Neural cell (in vitro differentiated cells): ENCODE data around the gene DGKQ. TPM values are rescaled to one million over a fixed set of nuclear protein-coding genes. Genes with fewer than 3 reads are reported as not detected.
"Not testable (repeated sequence)": the region's sequence is repeated elsewhere in the genome, so short reads cannot be mapped to it uniquely, and the experiment has no call there.

Experiments used
- H2AFZ ChIP-seq: fragments of 200-600, 300-800 bp; sonication (generic), shearing (Covaris generic); 2 replicates; pipeline ENCODE4 v1.6.0; 2014; ENCODE audit warnings: low read depth, mild to moderate bottlenecking, antibody characterized with exemption, low read length, moderate library complexity
- H3F3A ChIP-seq: fragments of 200-600 bp; shearing (Covaris generic); 2 replicates; pipeline ENCODE4 v1.6.1; 2016; ENCODE audit warnings: mild to moderate bottlenecking, moderate library complexity, mixed read lengths, antibody characterized with exemption, low read length; ENCODE audit not compliant: insufficient read depth, poor library complexity, severe bottlenecking
- H3K27ac ChIP-seq: fragments of 200-600, 300-800 bp; sonication (generic), shearing (Covaris generic); 2 replicates; pipeline ENCODE4 v1.5.1; 2014; ENCODE audit warnings: mild to moderate bottlenecking, low read length, moderate library complexity
- H3K27me3 ChIP-seq: fragments of 300-800, 200-600 bp; sonication (generic), shearing (Covaris generic); 2 replicates; pipeline ENCODE4 v1.6.0; 2014; ENCODE audit warnings: mild to moderate bottlenecking, low read depth, low read length, moderate library complexity; ENCODE audit not compliant: insufficient read depth
- H3K36me3 ChIP-seq: fragments of 300-800, 200-600 bp; sonication (generic), shearing (Covaris generic); 2 replicates; pipeline ENCODE4 v1.5.1; 2014; ENCODE audit warnings: mild to moderate bottlenecking, antibody characterized with exemption, low read length, moderate library complexity; ENCODE audit not compliant: insufficient read depth
- H3K4me2 ChIP-seq: fragments of 300-800, 200-600 bp; sonication (generic), shearing (Covaris generic); 2 replicates; pipeline ENCODE4 v1.6.0; 2014; ENCODE audit warnings: mild to moderate bottlenecking, low read length
- H3K4me3 ChIP-seq: fragments of 300-800, 200-600 bp; sonication (generic), shearing (Covaris generic); 2 replicates; pipeline ENCODE4 v1.5.1; 2014; ENCODE audit warnings: mild to moderate bottlenecking, low read length, moderate library complexity
- H3K79me2 ChIP-seq: fragments of 200-600 bp; shearing (Covaris generic); replicated peaks from 2 replicates; pipeline ENCODE4 v1.6.0; 2014; ENCODE audit warnings: mild to moderate bottlenecking, low read length, moderate library complexity; ENCODE audit not compliant: insufficient read depth
- H3K9ac ChIP-seq: fragments of 300-800, 200-600 bp; sonication (generic), shearing (Covaris generic); 2 replicates; pipeline ENCODE4 v1.6.1; 2016; ENCODE audit warnings: mild to moderate bottlenecking, low read length, mixed read lengths
- H3K9me2 ChIP-seq: fragments of 200-600 bp; shearing (Covaris generic); 2 replicates; pipeline ENCODE4 v1.6.1; 2016; ENCODE audit warnings: mild to moderate bottlenecking, low read length, mixed read lengths; ENCODE audit not compliant: insufficient read depth
- H3K9me3 ChIP-seq: fragments of 200-600, 300-800 bp; sonication (generic), shearing (Covaris generic); 2 replicates; pipeline ENCODE4 v1.6.1; 2016; ENCODE audit warnings: mild to moderate bottlenecking, mixed run types, low read length, moderate library complexity, mixed read lengths
- H4K20me1 ChIP-seq: fragments of 200-600 bp; shearing (Covaris generic); 2 replicates; pipeline ENCODE4 v1.6.1; 2016; ENCODE audit warnings: mild to moderate bottlenecking, mixed run types; ENCODE audit not compliant: insufficient read depth
- CTCF ChIP-seq: fragments of 450-650 bp; IDR thresholded peaks from 2 replicates; pipeline ENCODE4 v1.5.1; 2014; ENCODE audit warnings: antibody characterized with exemption, mild to moderate bottlenecking, moderate library complexity; ENCODE audit not compliant: poor library complexity, severe bottlenecking
- EP300 ChIP-seq: fragments of 450-650 bp; conservative IDR thresholded peaks from 2 replicates; pipeline ENCODE4 v1.6.1; 2014; ENCODE audit warnings: antibody characterized with exemption, mild to moderate bottlenecking, moderate library complexity; ENCODE audit not compliant: poor library complexity, severe bottlenecking
- EZH2 ChIP-seq: fragments of 200-600, 300-800 bp; shearing (Covaris generic), sonication (generic); IDR thresholded peaks from 2 replicates; pipeline ENCODE4 v1.6.1; 2014; ENCODE audit warnings: antibody characterized with exemption, low read length, borderline replicate concordance, mild to moderate bottlenecking; ENCODE audit not compliant: insufficient read depth, poor library complexity, severe bottlenecking
- MXI1 ChIP-seq: fragments of 450-650 bp; conservative IDR thresholded peaks from 2 replicates; pipeline ENCODE4 v1.6.1; 2014; ENCODE audit warnings: antibody characterized with exemption, mild to moderate bottlenecking; ENCODE audit not compliant: poor library complexity, severe bottlenecking
- POLR2AphosphoS5 ChIP-seq: IDR thresholded peaks from 2 replicates; pipeline ENCODE4 v1.6.1; 2012
- RAD21 ChIP-seq: fragments of 450-650 bp; conservative IDR thresholded peaks from 2 replicates; pipeline ENCODE4 v1.6.1; 2014; ENCODE audit warnings: antibody characterized with exemption, mild to moderate bottlenecking, moderate library complexity
- REST ChIP-seq: IDR thresholded peaks from 2 replicates; pipeline ENCODE4 v1.6.1; 2012; ENCODE audit warnings: borderline replicate concordance
- SMC3 ChIP-seq: fragments of 450-650 bp; conservative IDR thresholded peaks from 2 replicates; pipeline ENCODE4 v1.6.1; 2014; ENCODE audit warnings: antibody characterized with exemption, mild to moderate bottlenecking, moderate library complexity; ENCODE audit not compliant: poor library complexity
- TAF1 ChIP-seq: IDR thresholded peaks from 2 replicates; pipeline ENCODE4 v1.6.1; 2012; ENCODE audit warnings: low read depth
- polyA plus RNA-seq: library from polyadenylated mRNA; depleted of rRNA; stranded (reverse); fragments of >200 nt; gene quantifications from 2 replicates; pipeline ENCODE4 v1.2.3, GENCODE V29; 2014

Gene DGKQ
- polyA plus RNA-seq, 1 donor from 2014 or later = 32.4 TPM

DNA sequence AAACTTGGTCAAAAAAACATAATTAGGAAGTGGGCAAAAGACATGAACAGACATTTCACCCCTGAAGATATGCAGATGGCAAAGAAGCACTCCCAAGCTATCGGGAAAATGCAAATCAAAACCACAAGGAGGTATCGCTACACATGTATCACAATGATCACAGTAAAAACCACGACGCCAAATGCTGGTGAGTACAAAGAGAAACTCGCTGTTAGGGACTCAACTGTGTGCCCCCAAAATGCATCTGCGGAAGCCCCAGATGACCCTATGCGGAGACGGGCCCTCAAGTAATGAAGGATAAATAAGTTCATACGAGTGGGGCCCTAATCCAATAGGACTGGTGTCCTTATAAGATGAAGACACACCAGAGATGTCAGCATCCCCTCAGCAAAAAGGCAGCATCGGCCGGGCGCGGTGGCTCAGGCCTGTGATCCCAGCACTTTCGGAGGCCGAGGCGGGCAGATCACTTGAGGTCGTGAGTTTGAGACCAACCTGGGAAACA is 51.5 kb downstream of the DGKQ start:
- no peak overlapping the region for H3K4me3 ChIP-seq
- H3K4me2 ChIP-seq = no peak overlapping the region
- H3K9me3 ChIP-seq = no peaks in the 10 kb centered on the region
- no peak overlapping the region for H3K9ac ChIP-seq
- H3K36me3 ChIP-seq = no peaks in the 10 kb centered on the region
- no peaks in the 10 kb centered on the region for H3K27me3 ChIP-seq
- no peak overlapping the region for H3K27ac ChIP-seq
- no peaks in the 10 kb centered on the region for H4K20me1 ChIP-seq
- H3K9me2 ChIP-seq = no peaks in the 10 kb centered on the region
- no peak overlapping the region for H2AFZ ChIP-seq
- TF ChIP-seq SMC3 (no peak), CTCF (no peak), TAF1 (no peak), REST (no peak), EP300 (no peak), EZH2 (no peak), MXI1 (no peak), POLR2AphosphoS5 (no peak), RAD21 (no peak)
- no peaks in the 10 kb centered on the region for H3F3A ChIP-seq
- H3K79me2 ChIP-seq = peaks cover 38% of the 10 kb centered on the region

DNA sequence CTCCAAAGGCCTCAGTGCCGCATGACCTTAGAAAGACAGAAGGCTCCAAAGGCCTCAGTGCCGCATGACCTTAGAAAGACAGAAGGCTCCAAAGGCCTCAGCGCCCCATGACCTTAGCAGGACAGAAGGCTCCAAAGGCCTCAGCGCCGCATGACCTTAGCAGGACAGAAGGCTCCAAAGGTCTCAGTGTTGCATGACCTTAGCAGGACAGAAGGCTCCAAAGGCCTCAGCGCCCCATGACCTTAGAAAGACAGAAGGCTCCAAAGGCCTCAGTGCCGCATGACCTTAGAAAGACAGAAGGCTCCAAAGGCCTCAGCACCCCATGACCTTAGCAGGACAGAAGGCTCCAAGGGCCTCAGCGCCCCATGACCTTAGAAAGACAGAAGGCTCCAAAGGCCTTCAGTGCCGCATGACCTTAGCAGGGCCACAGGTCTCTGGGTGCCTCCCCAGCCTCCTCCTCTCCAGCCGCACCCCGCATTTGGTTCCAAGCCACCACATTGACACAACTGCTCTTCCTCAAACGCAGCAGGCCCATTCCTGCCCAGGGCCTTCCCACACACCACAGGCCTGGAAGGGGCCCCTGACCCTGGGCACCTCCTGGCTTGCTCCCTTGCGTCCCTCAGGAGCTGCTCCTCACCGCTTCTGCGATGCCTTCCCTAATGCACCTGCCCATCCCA is 54.2 kb downstream of the DGKQ start:
- not testable (repeated sequence) for H3K4me3 ChIP-seq, H3K27ac ChIP-seq, H3K4me2 ChIP-seq, H3K27me3 ChIP-seq, H3K9ac ChIP-seq, H4K20me1 ChIP-seq, H3K36me3 ChIP-seq, H3K9me2 ChIP-seq, H3K9me3 ChIP-seq, H2AFZ ChIP-seq, H3F3A ChIP-seq
- H3K79me2 ChIP-seq = peaks cover 27% of the 10 kb centered on the region

DNA sequence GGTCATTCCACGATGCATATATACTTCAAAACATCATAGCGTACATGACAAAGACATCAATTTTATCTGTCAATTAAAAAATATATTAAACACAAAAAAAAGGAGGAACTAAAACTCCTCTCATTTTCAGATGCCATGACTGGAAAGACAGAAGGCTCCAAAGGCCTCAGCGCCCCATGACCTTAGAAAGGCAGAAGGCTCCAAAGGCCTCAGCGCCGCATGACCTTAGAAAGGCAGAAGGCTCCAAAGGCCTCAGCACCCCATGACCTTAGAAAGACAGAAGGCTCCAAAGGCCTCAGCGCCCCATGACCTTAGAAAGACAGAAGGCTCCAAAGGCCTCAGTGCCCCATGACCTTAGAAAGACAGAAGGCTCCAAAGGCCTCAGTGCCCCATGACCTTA is 54.8 kb downstream of the DGKQ start:
- H3K9me3 ChIP-seq, H3K4me3 ChIP-seq, H3F3A ChIP-seq, H2AFZ ChIP-seq, H3K9me2 ChIP-seq, H3K9ac ChIP-seq, H3K36me3 ChIP-seq, H4K20me1 ChIP-seq, H3K4me2 ChIP-seq, H3K27me3 ChIP-seq, H3K27ac ChIP-seq: not testable (repeated sequence)
- peaks cover 27% of the 10 kb centered on the region for H3K79me2 ChIP-seq
